GM23338 (cell line): ENCODE results near the gene VTCN1. TPM values are rescaled to one million over a fixed set of nuclear protein-coding genes. Genes with fewer than 3 reads are reported as not detected.

Source experiments
- ATAC-seq: fragments of 200-7000 bp; cut with Tn5 transposase; 3 replicates; pipeline ENCODE4 v1.9.1; 2020
- DNase-seq: peaks from one replicate; pipeline ENCODE4 v3.0.0-alpha.2; 2015; ENCODE audit warnings: low spot score
- H2AFZ ChIP-seq: fragments of 200-600 bp; sonication (generic); 2 replicates; pipeline ENCODE4 v1.8.0; 2016; ENCODE audit warnings: antibody characterized with exemption, mild to moderate bottlenecking, moderate library complexity
- H3F3A ChIP-seq: fragments of 200-600 bp; sonication (generic); replicated peaks from 2 replicates; pipeline ENCODE4 v1.8.0; 2017; ENCODE audit warnings: antibody characterized with exemption, mixed run types, low read depth
- H3K27ac ChIP-seq: fragments of 200-600 bp; sonication (generic); 2 replicates; pipeline ENCODE4 v1.6.1; 2016; ENCODE audit warnings: low read depth
- H3K27me3 ChIP-seq: fragments of 200-600 bp; sonication (generic); 2 replicates; pipeline ENCODE4 v1.8.0; 2016; ENCODE audit warnings: mild to moderate bottlenecking, mixed run types, moderate library complexity; ENCODE audit not compliant: insufficient read depth
- H3K36me3 ChIP-seq: fragments of 200-600 bp; sonication (generic); 2 replicates; pipeline ENCODE4 v1.8.0; 2016; ENCODE audit warnings: mild to moderate bottlenecking; ENCODE audit not compliant: insufficient read depth
- H3K4me1 ChIP-seq: fragments of 200-600 bp; sonication (generic); 2 replicates; pipeline ENCODE4 v1.8.0; 2016; ENCODE audit warnings: mild to moderate bottlenecking, moderate library complexity; ENCODE audit not compliant: insufficient read depth
- H3K4me2 ChIP-seq: fragments of 200-600 bp; sonication (generic); 2 replicates; pipeline ENCODE4 v1.7.1; 2017; ENCODE audit warnings: mixed run types
- H3K4me3 ChIP-seq: fragments of 200-600 bp; sonication (generic); 2 replicates; pipeline ENCODE4 v1.6.1; 2016; ENCODE audit warnings: mixed run types
- H3K79me2 ChIP-seq: fragments of 200-600 bp; sonication (generic); replicated peaks from 2 replicates; pipeline ENCODE4 v1.8.0; 2017; ENCODE audit warnings: mild to moderate bottlenecking; ENCODE audit not compliant: insufficient read depth
- H3K9me2 ChIP-seq: fragments of 200-600 bp; sonication (generic); 2 replicates; pipeline ENCODE4 v1.8.0; 2017; ENCODE audit not compliant: insufficient read depth
- H4K20me1 ChIP-seq: fragments of 200-600 bp; sonication (generic); replicated peaks from 2 replicates; pipeline ENCODE4 v1.8.0; 2017; ENCODE audit warnings: mild to moderate bottlenecking; ENCODE audit not compliant: insufficient read depth
- H3K27ac Mint-ChIP-seq: 2 replicates; pipeline ENCODE4 v1.8.0; 2020; ENCODE audit warnings: inconsistent platforms, mild to moderate bottlenecking, moderate library complexity, mixed read lengths
- H3K27me3 Mint-ChIP-seq: 3 replicates; pipeline ENCODE4 v1.8.0; 2022; ENCODE audit warnings: low read depth, mild to moderate bottlenecking, moderate library complexity, mixed read lengths, inconsistent platforms; ENCODE audit not compliant: insufficient read depth, poor library complexity
- H3K36me3 Mint-ChIP-seq: 3 replicates; pipeline ENCODE4 v1.8.0; 2021; ENCODE audit warnings: low read depth, mild to moderate bottlenecking, inconsistent platforms, moderate library complexity, mixed read lengths
- H3K4me1 Mint-ChIP-seq: 3 replicates; pipeline ENCODE4 v1.8.0; 2020; ENCODE audit warnings: mild to moderate bottlenecking, inconsistent platforms, mixed read lengths
- H3K4me3 Mint-ChIP-seq: 3 replicates; pipeline ENCODE4 v1.8.0; 2021; ENCODE audit warnings: moderate library complexity, mild to moderate bottlenecking, inconsistent platforms, mixed read lengths
- H3K9me3 Mint-ChIP-seq: 3 replicates; pipeline ENCODE4 v1.8.0; 2020; ENCODE audit warnings: moderate library complexity, mild to moderate bottlenecking, inconsistent platforms, mixed read lengths
- CREB1 ChIP-seq: fragments of 250-450 bp; sonication (Bioruptor Pico); IDR thresholded peaks from 2 replicates; pipeline ENCODE4 v1.5.0; 2020; ENCODE audit warnings: low read depth, mild to moderate bottlenecking, moderate library complexity
- ETS1 ChIP-seq: IDR thresholded peaks from 2 replicates; pipeline ENCODE4 v1.6.1; 2016; ENCODE audit warnings: antibody characterized with exemption
- EZH2 ChIP-seq: fragments of 200-600 bp; sonication (generic); IDR thresholded peaks from one replicate; pipeline ENCODE4 v1.8.0; 2017; ENCODE audit warnings: antibody characterized with exemption, mild to moderate bottlenecking, low read depth; ENCODE audit not compliant: unreplicated experiment
- EZH2phosphoT487 ChIP-seq: fragments of 200-600 bp; sonication (generic); IDR thresholded peaks from one replicate; pipeline ENCODE4 v1.8.1; 2018; ENCODE audit warnings: antibody characterized with exemption; ENCODE audit not compliant: unreplicated experiment
- JUNB ChIP-seq: IDR thresholded peaks from one replicate; pipeline ENCODE4 v1.6.1; 2016; ENCODE audit warnings: antibody characterized with exemption; ENCODE audit not compliant: unreplicated experiment
- NANOG ChIP-seq: IDR thresholded peaks from 2 replicates; pipeline ENCODE4 v1.6.1; 2016; ENCODE audit warnings: antibody characterized with exemption, borderline replicate concordance
- STAT1 ChIP-seq: IDR thresholded peaks from one replicate; pipeline ENCODE4 v1.6.1; 2016; ENCODE audit warnings: antibody characterized with exemption; ENCODE audit not compliant: unreplicated experiment
- ZNF114 ChIP-seq: fragments of 250-450 bp; sonication (Bioruptor Pico); IDR thresholded peaks from 2 replicates; pipeline ENCODE4 v1.5.0; 2020; ENCODE audit warnings: mild to moderate bottlenecking, moderate library complexity
- ZNF331 ChIP-seq: fragments of 250-450 bp; sonication (Bioruptor Pico); IDR thresholded peaks from 2 replicates; pipeline ENCODE4 v1.5.0; 2020; ENCODE audit warnings: low read depth, mild to moderate bottlenecking, moderate library complexity
- polyA plus RNA-seq: library from polyadenylated mRNA; unstranded; fragments of >200 nt; fragmentation: Nextera tagmentation; extraction: Ambion mirVana; gene quantifications from 2 replicates; pipeline ENCODE4 v1.2.1, GENCODE V29; 2016
- total RNA-seq: library from RNA; depleted of rRNA; stranded (reverse); fragments of >200 nt; shearing (Covaris generic); gene quantifications from 2 replicates; pipeline ENCODE4 v1.2.3, GENCODE V29; 2014

Gene VTCN1
- total and polyA plus RNA-seq, 2 experiments from 2014 or later = not detected

- DNase-seq (no peak), ATAC-seq (no peak)
- H3F3A ChIP-seq = no peaks in the 10 kb centered on the region
- H3K27me3 ChIP-seq = no peaks in the 10 kb centered on the region
- H3K27ac ChIP-seq = no peak overlapping the region
- no peaks in the 10 kb centered on the region for H3K36me3 ChIP-seq
- H2AFZ ChIP-seq = 0 out of 2 replicates have a peak overlapping the region, but pooled peaks have one; percentile 67
- TF ChIP-seq ZNF114 = no peak
- TF ChIP-seq ETS1 = no peak
- TF ChIP-seq CREB1 (CRISPR knock-in tag) = no peak
- no peak for TF ChIP-seq STAT1
- TF ChIP-seq EZH2 = no peak
- Mint-ChIP-seq H3K4me1 (peaks cover 15% of the 10 kb centered on the region), H3K36me3 (no peaks in the 10 kb centered on the region), H3K4me3 (no peak overlapping the region), H3K27me3 (peaks cover 4% of the 10 kb centered on the region), H3K9me3 (no peaks in the 10 kb centered on the region), H3K27ac (no peak overlapping the region)
- H3K4me3 ChIP-seq = no peak overlapping the region
- no peak overlapping the region for H3K4me2 ChIP-seq
- no peaks in the 10 kb centered on the region for H3K4me1 ChIP-seq
- no peaks in the 10 kb centered on the region; the same call in none of the 2 replicates for H3K9me2 ChIP-seq
- no peaks in the 10 kb centered on the region for H3K79me2 ChIP-seq
- H4K20me1 ChIP-seq = no peaks in the 10 kb centered on the region
These were observed 12.6 kb downstream of the VTCN1 start for GRCh38 chr1:117198097-117198496.

- Histone ChIP-seq H3F3A (no peaks in the 10 kb centered on the region), H3K27ac (no peak overlapping the region), H2AFZ (no peak overlapping the region), H3K9me2 (no peaks in the 10 kb centered on the region; the same call in 1 of the 2 replicates), H3K4me2 (no peak overlapping the region), H3K79me2 (no peaks in the 10 kb centered on the region), H3K27me3 (no peaks in the 10 kb centered on the region), H3K36me3 (no peaks in the 10 kb centered on the region), H4K20me1 (no peaks in the 10 kb centered on the region), H3K4me1 (no peaks in the 10 kb centered on the region), H3K4me3 (no peak overlapping the region)
- no peak for ATAC-seq
- H3K9me3 Mint-ChIP-seq = peaks cover 6% of the 10 kb centered on the region; the same call in 1 of the 3 replicates
- no peak for TF ChIP-seq CREB1 (CRISPR knock-in tag)
- no peak for TF ChIP-seq ETS1
- TF ChIP-seq NANOG = no peak
- TF ChIP-seq ZNF331 (CRISPR knock-in tag) = no peak
- no peak for TF ChIP-seq EZH2phosphoT487
- no peak for TF ChIP-seq JUNB
- H3K4me1 Mint-ChIP-seq = 0 out of 3 replicates have a peak, but pooled peaks cover 3% of the 10 kb centered on the region
- peaks cover 2% of the 10 kb centered on the region for H3K27me3 Mint-ChIP-seq
- no peak overlapping the region for H3K27ac Mint-ChIP-seq
- H3K4me3 Mint-ChIP-seq = no peak overlapping the region
- H3K36me3 Mint-ChIP-seq = no peaks in the 10 kb centered on the region
- no peak for DNase-seq
These were observed 21.0 kb downstream of the VTCN1 start for GRCh38 chr1:117189726-117190125.
